ENCODE results near the gene OFD1. TPM values are rescaled to one million over a fixed set of nuclear protein-coding genes. Genes with fewer than 3 reads are reported as not detected.

Gene OFD1
- total and polyA plus RNA-seq, 2 of the 8 experiments (the other 6 are each of a cell fraction or from before 2014, with no cell fraction given) = 8.0 to 23.4 TPM

- no peak for TF ChIP-seq MAFK (IDR thresholded peaks at IDR 0.05; ENCODE audit: low read depth, low read length)
Observed at GRCh38 chrX:13797512-13797911, 63.0 kb downstream of the OFD1 start (continued).

Data from H1 (cell line).